Measurements from ENCODE around the gene EFTUD2. TPM values are rescaled to one million over a fixed set of nuclear protein-coding genes. Genes with fewer than 3 reads are reported as not detected.

EFTUD2 gene
- total RNA-seq, 2 donors from 2014 or later = 35.2 to 117 TPM

DNA sequence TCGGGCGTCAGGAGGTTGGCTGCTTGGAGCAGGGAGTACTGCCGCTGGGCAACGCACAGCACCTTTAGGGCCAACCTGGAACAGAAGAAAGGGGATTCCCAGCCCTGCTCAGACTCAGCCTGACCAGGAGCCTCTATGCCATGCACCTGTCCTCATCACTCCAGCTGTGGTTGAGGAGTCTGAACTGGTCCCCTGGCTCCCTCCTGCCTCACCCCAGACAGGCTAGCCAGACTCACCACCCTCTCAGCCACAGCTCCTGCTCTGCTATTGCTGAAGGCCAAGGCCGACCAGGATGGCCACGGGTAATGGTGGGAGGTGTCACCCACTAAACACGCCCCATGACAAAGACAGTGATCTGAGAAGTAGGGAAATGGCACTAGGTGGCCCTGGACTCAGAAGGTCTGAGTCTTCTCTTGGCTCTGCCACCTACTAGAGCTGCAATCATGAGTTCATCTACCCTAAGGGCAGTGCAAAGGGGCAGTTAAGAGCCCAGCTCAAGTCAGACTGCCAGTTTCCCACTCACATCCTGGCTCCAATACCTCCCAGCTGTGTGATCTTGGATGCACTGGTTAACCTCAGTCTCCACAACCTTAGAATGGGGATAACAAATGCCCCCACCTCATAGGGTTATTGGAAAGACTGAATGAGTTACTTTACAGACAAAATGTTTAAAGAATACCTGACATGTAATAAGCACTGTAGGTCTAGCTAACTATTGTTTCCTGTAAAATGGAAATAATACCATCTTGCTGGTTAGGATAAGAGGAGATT, 29.9 kb upstream of the EFTUD2 start:
- no peak overlapping the region for H3K4me3 ChIP-seq
- TF ChIP-seq, protein P1, sequence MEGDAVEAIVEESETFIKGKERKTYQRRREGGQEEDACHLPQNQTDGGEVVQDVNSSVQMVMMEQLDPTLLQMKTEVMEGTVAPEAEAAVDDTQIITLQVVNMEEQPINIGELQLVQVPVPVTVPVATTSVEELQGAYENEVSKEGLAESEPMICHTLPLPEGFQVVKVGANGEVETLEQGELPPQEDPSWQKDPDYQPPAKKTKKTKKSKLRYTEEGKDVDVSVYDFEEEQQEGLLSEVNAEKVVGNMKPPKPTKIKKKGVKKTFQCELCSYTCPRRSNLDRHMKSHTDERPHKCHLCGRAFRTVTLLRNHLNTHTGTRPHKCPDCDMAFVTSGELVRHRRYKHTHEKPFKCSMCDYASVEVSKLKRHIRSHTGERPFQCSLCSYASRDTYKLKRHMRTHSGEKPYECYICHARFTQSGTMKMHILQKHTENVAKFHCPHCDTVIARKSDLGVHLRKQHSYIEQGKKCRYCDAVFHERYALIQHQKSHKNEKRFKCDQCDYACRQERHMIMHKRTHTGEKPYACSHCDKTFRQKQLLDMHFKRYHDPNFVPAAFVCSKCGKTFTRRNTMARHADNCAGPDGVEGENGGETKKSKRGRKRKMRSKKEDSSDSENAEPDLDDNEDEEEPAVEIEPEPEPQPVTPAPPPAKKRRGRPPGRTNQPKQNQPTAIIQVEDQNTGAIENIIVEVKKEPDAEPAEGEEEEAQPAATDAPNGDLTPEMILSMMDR (IDR thresholded peaks at IDR 0.05) = no peak
- H3K36me3 ChIP-seq = no peaks in the 10 kb centered on the region
- no peaks in the 10 kb centered on the region for H3K9me3 ChIP-seq
- DNase-seq (ENCODE audit: low spot score) (no peak), ATAC-seq (ENCODE audit: insufficient number of reproducible peaks, low FRiP score, low read depth) (no peak)
- H3K27ac ChIP-seq = no peak overlapping the region
- no peaks in the 10 kb centered on the region for H3K4me1 ChIP-seq (ENCODE audit: control insufficient read depth in 1 of 2, low read depth in 2 of 2)
- no peaks in the 10 kb centered on the region for H3K27me3 ChIP-seq (replicated peaks; ENCODE audit: insufficient read depth)

DNA sequence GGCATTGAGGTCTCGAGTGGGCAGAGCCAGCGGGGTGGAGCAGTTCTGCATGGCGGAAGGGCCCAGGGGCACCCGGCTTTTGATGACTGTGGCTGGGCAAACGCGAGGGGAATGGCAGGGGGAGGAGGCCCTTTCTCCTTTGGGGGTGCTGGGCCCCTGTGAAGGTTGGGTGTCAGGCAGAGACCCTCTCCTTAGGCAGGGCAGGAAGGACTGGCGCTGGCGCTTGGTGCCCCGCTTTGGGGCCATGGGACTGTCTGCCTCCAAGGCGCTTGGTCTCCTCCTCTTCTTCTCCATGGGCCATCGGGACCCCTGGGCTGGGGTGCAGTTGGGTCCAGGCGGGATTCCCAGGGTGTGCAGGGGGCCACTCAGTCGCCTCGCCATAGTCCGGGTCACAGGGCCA, 28.9 kb upstream of the EFTUD2 start:
- Histone ChIP-seq H3K27me3 (replicated peaks; ENCODE audit: insufficient read depth) (no peaks in the 10 kb centered on the region), H3K9me3 (no peaks in the 10 kb centered on the region), H3K27ac (no peak overlapping the region), H3K4me3 (no peak overlapping the region), H3K4me1 (ENCODE audit: control insufficient read depth in 1 of 2, low read depth in 2 of 2) (no peaks in the 10 kb centered on the region), H3K36me3 (no peaks in the 10 kb centered on the region)
- TF ChIP-seq, protein P1 (IDR thresholded peaks at IDR 0.05) = no peak
- DNase-seq (ENCODE audit: low spot score) (no peak), ATAC-seq (ENCODE audit: insufficient number of reproducible peaks, low FRiP score, low read depth) (no peak)

DNA sequence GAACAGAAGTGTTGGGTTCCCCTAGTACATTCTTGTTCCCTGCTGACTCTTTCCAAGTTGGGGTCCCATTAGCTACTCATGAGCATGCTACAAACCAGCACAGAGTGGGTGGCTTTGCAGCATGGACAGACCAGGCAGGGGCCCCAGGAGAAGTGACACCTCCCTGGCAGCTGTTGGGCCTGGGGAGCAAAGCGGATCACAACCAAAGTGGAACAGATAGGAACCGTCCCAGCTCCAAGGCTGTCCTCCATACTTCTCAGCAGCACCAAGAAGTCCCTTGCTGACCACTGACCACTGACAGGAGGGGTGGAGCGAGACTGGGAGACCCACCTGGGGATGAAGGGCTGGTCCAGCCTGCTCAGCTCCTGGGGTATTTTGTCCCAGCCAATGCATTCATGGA, 28.5 kb upstream of the EFTUD2 start:
- Histone ChIP-seq H3K36me3 (no peaks in the 10 kb centered on the region), H3K27ac (no peak overlapping the region), H3K9me3 (no peaks in the 10 kb centered on the region), H3K4me1 (ENCODE audit: control insufficient read depth in 1 of 2, low read depth in 2 of 2) (no peaks in the 10 kb centered on the region), H3K4me3 (no peak overlapping the region), H3K27me3 (replicated peaks; ENCODE audit: insufficient read depth) (no peaks in the 10 kb centered on the region)
- TF ChIP-seq, protein P1 (IDR thresholded peaks at IDR 0.05) = no peak
- DNase-seq (ENCODE audit: low spot score) (no peak), ATAC-seq (ENCODE audit: insufficient number of reproducible peaks, low FRiP score, low read depth) (no peak)

DNA sequence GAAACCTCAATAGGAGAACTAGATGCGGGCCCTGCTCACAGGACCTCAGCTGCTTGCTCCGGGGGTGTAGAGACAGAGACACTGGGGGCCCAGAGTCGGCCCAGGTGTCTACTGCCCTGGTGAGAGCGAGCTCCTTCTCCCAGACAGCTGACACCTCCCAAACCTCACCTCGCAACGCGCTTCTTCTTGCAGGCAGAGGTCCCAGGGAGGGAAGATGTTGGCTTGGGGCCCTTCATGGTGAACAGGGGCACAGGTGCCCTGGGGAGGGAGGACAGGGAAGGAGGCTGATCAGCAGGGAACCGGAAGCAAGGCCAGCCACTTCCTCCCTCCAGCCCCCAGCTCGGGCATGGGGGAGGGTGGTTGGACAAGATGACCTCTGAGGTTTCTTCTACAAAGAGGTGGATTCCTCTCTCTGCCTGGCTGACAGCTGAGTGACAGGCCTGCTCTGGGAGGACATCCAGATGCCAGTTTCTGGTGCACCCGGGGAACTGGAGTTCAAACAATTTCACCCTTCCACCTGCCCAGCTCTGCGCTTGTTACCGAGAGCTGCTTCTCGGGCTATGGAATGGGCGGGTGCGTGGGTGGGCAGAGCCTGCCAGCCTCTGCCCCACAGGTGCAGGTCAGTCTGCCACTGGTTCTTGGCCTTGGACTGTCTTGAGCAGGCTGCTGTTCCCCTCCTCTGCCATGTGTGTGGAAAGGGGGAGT, 27.7 kb upstream of the EFTUD2 start:
- Histone ChIP-seq H3K36me3 (no peaks in the 10 kb centered on the region), H3K27ac (no peak overlapping the region), H3K9me3 (no peaks in the 10 kb centered on the region), H3K4me1 (ENCODE audit: control insufficient read depth in 1 of 2, low read depth in 2 of 2) (no peaks in the 10 kb centered on the region), H3K4me3 (no peak overlapping the region), H3K27me3 (replicated peaks; ENCODE audit: insufficient read depth) (no peaks in the 10 kb centered on the region)
- DNase-seq (ENCODE audit: low spot score) (no peak), ATAC-seq (ENCODE audit: insufficient number of reproducible peaks, low FRiP score, low read depth) (no peak)
- TF ChIP-seq, protein P1 (IDR thresholded peaks at IDR 0.05) = no peak
